ENCODE data around the gene ANTXRL. TPM values are rescaled to one million over a fixed set of nuclear protein-coding genes. Genes with fewer than 3 reads are reported as not detected.
A peak's percentile ranks its signal among the peaks of the same experiment; 100 is the strongest.
"Not testable (repeated sequence)": the region's sequence is repeated elsewhere in the genome, so short reads cannot be mapped to it uniquely, and the experiment has no call there.

The ANTXRL gene
- polyA plus RNA-seq, 1 donor from 2014 or later, result not detected

GRCh38 chr10:46264737-46265368, 21.9 kb upstream of the ANTXRL start:
- H2AFZ ChIP-seq (ENCODE audit: low read depth, low read length), result no peak overlapping the region
- H3K36me3 ChIP-seq (ENCODE audit: insufficient read depth, low read length), result no peaks in the 10 kb centered on the region
- peak overlapping the region; percentile 3 for H3K9ac ChIP-seq (ENCODE audit: low read length)
- H4K20me1 ChIP-seq (ENCODE audit: insufficient read depth), result no peaks in the 10 kb centered on the region
- H3K4me2 ChIP-seq (ENCODE audit: low read length), result no peak overlapping the region
- H3K9me3 ChIP-seq (ENCODE audit: low read length), result no peaks in the 10 kb centered on the region
- no peaks in the 10 kb centered on the region for H3F3A ChIP-seq (ENCODE audit: insufficient read depth, low read length, poor library complexity, severe bottlenecking)
- no peaks in the 10 kb centered on the region for H3K9me2 ChIP-seq (ENCODE audit: insufficient read depth, low read length)
- TF ChIP-seq POLR2AphosphoS5 (IDR thresholded peaks at IDR 0.05) (no peak), EZH2 (IDR thresholded peaks at IDR 0.05; ENCODE audit: borderline replicate concordance, insufficient read depth, low read length, poor library complexity, severe bottlenecking) (no peak), MXI1 (conservative IDR thresholded peaks at IDR 0.05; ENCODE audit: poor library complexity, severe bottlenecking) (no peak), CTCF (IDR thresholded peaks at IDR 0.05; ENCODE audit: poor library complexity, severe bottlenecking) (no peak), SMC3 (conservative IDR thresholded peaks at IDR 0.05; ENCODE audit: poor library complexity) (no peak), TAF1 (IDR thresholded peaks at IDR 0.05; ENCODE audit: low read depth) (no peak)
- H3K4me3 ChIP-seq (ENCODE audit: low read length), result no peak overlapping the region
- peak overlapping the region; percentile 84 for H3K27ac ChIP-seq (ENCODE audit: low read length)
- H3K79me2 ChIP-seq (replicated peaks; ENCODE audit: insufficient read depth, low read length), result no peaks in the 10 kb centered on the region
- no peaks in the 10 kb centered on the region for H3K27me3 ChIP-seq (ENCODE audit: insufficient read depth, low read depth, low read length)

GRCh38 chr10:46265566-46266305, 21.1 kb upstream of the ANTXRL start:
- not testable (repeated sequence) for H3K27me3 ChIP-seq (ENCODE audit: insufficient read depth, low read depth, low read length); H3F3A ChIP-seq (ENCODE audit: insufficient read depth, low read length, poor library complexity, severe bottlenecking); H3K36me3 ChIP-seq (ENCODE audit: insufficient read depth, low read length); H3K9me2 ChIP-seq (ENCODE audit: insufficient read depth, low read length); H3K4me2 ChIP-seq (ENCODE audit: low read length); H3K9me3 ChIP-seq (ENCODE audit: low read length); H3K79me2 ChIP-seq (replicated peaks; ENCODE audit: insufficient read depth, low read length); H2AFZ ChIP-seq (ENCODE audit: low read depth, low read length); H4K20me1 ChIP-seq (ENCODE audit: insufficient read depth)
- H3K27ac ChIP-seq (ENCODE audit: low read length), result peak overlapping the region; percentile 84
- peak overlapping the region; percentile 47 for H3K4me3 ChIP-seq (ENCODE audit: low read length)
- H3K9ac ChIP-seq (ENCODE audit: low read length), result peak overlapping the region; percentile 6

- Histone ChIP-seq H3K9me3 (ENCODE audit: low read length) (no peaks in the 10 kb centered on the region), H4K20me1 (ENCODE audit: insufficient read depth) (no peaks in the 10 kb centered on the region), H3K27ac (ENCODE audit: low read length) (peak overlapping the region; percentile 84), H3K79me2 (replicated peaks; ENCODE audit: insufficient read depth, low read length) (no peaks in the 10 kb centered on the region), H3K4me3 (ENCODE audit: low read length) (peak overlapping the region; percentile 47), H3K4me2 (ENCODE audit: low read length) (peak overlapping the region; percentile 5), H3K9ac (ENCODE audit: low read length) (peak overlapping the region; percentile 51), H3K9me2 (ENCODE audit: insufficient read depth, low read length) (no peaks in the 10 kb centered on the region), H3K36me3 (ENCODE audit: insufficient read depth, low read length) (no peaks in the 10 kb centered on the region), H3K27me3 (ENCODE audit: insufficient read depth, low read depth, low read length) (no peaks in the 10 kb centered on the region), H2AFZ (ENCODE audit: low read depth, low read length) (no peak overlapping the region), H3F3A (ENCODE audit: insufficient read depth, low read length, poor library complexity, severe bottlenecking) (no peaks in the 10 kb centered on the region)
- TF ChIP-seq EP300 (conservative IDR thresholded peaks at IDR 0.05; ENCODE audit: poor library complexity, severe bottlenecking), result peak; percentile 98
- TF ChIP-seq RAD21 (conservative IDR thresholded peaks at IDR 0.05), result peak; percentile 22
- TF ChIP-seq POLR2AphosphoS5 (IDR thresholded peaks at IDR 0.05), result peak; percentile 88
- TF ChIP-seq REST (IDR thresholded peaks at IDR 0.05; ENCODE audit: borderline replicate concordance), result no peak
Observed at GRCh38 chr10:46266306-46266985, 20.4 kb upstream of the ANTXRL start.

Data from neural cell (in vitro differentiated cells).